Esophagus muscularis mucosa (tissue), 4 donors: ENCODE data around the gene KATNB1. TPM values are rescaled to one million over a fixed set of nuclear protein-coding genes. Genes with fewer than 3 reads are reported as not detected.
"Not testable (repeated sequence)": the region's sequence is repeated elsewhere in the genome, so short reads cannot be mapped to it uniquely, and the experiment has no call there.

Experiments
- DNase-seq: peaks from one replicate; pipeline ENCODE4 v3.0.0-alpha.2; 2017; ENCODE audit errors: extremely low spot score
- H3K27ac ChIP-seq, 4 donors: fragments of 200-600 bp; sonication (generic); replicated peaks in 1 of 4; 1 replicate in 3 of 4; 2 replicates in 1 of 4; pipeline ENCODE4 v1.5.1; 2016 to 2019; ENCODE audit warnings: mild to moderate bottlenecking in 1 of 4
- H3K27me3 ChIP-seq, 4 donors: fragments of 200-600 bp; sonication (generic); one replicate each; pipeline versions ENCODE4 v1.5.1 to v1.6.0; 2016 to 2019
- H3K36me3 ChIP-seq, 4 donors: fragments of 200-600 bp; sonication (generic); one replicate each; pipeline ENCODE4 v1.5.1; 2016 to 2019
- H3K4me1 ChIP-seq, 4 donors: fragments of 200-600 bp; sonication (generic); one replicate each; pipeline ENCODE4 v1.5.1; 2016 to 2019
- H3K4me3 ChIP-seq, 4 donors: fragments of 200-600 bp; sonication (generic); 1 replicate in 2 of 4; 2 replicates in 2 of 4; pipeline ENCODE4 v1.5.1; 2016 to 2019; ENCODE audit warnings: mild to moderate bottlenecking in 4 of 4, moderate library complexity in 1 of 4
- H3K9me3 ChIP-seq, 4 donors: fragments of 200-600 bp; sonication (generic); 1 replicate in 3 of 4; 2 replicates in 1 of 4; pipeline ENCODE4 v1.5.1; 2016 to 2019
- EP300 ChIP-seq: sonication (generic); formaldehyde crosslinking; IDR thresholded peaks from one replicate; pipeline ENCODE4 v1.6.1; 2017; ENCODE audit warnings: antibody characterized with exemption
- POLR2A ChIP-seq: fragments of 450-650 bp; IDR thresholded peaks from one replicate; pipeline ENCODE4 v1.6.1; 2017; ENCODE audit warnings: antibody characterized with exemption, moderate library complexity, mild to moderate bottlenecking, low read depth
- POLR2AphosphoS5 ChIP-seq, 2 donors: sonication (generic); formaldehyde crosslinking; IDR thresholded peaks; one replicate each; pipeline ENCODE4 v1.6.1; 2017; ENCODE audit warnings: antibody characterized with exemption in 2 of 2
- WGBS: methylation state at CpG from one replicate; pipeline ENCODE4 v1.1.5; 2018; 5-methylcytosine and 5-hydroxymethylcytosine counted together
- intact Hi-C: fragments of 100-400 bp; cut with DNase I; formaldehyde crosslinking; loops from one replicate; pipeline ENCODE4 v1.15.1; 2023
- total RNA-seq, 4 donors: library from RNA; depleted of rRNA; stranded (reverse); fragments of >200 nt; gene quantifications; one replicate each; pipeline versions ENCODE4 v1.1.0 to v1.2.1, GENCODE V29; 2016
- TF ChIP-seq, protein P1 (sequence below), 3 experiments: fragments of 200-600 bp in 2 of 3; fragments of 450-650 bp in 1 of 3; sonication (generic) in 2 of 3; IDR thresholded peaks; one replicate each; pipeline ENCODE4 v1.5.1; 2017 to 2019; ENCODE audit warnings: antibody characterized with exemption in 3 of 3, mild to moderate bottlenecking in 2 of 3, moderate library complexity in 1 of 3

The KATNB1 gene
- total RNA-seq, 4 donors from 2014 or later, result 10.4 to 16.9 (median 15.3) TPM

DNA sequence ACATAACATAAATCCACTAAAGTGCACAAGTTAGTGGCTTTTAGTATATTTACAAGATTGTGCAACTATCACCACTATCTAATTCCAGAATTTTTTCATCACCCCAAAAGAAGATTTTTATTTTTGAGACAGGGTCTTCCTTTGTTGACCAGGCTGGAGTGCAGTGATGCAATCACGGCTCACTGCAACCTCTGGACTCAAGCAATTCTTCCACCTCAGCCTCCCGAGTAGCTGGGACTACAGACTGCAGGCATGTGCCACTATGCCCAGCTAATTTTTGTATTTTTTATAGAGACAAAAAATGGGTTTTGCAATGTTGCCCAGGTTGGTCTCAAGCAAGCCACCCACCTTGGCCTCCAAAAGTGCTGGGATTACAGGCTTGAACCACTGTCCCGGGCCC is 25.9 kb upstream of the KATNB1 start:
- DNase-seq, result no peak
- H3K27ac ChIP-seq, result no peak overlapping the region
- intact Hi-C loops, result loop anchor here (10.0 kb wide), 1 partner anchor 135 kb away; no protein-coding TSS in a partner anchor
- 87% methylated on average over 3 of the region's 3 CpGs for WGBS
- no peaks in the 10 kb centered on the region for H3K27me3 ChIP-seq
- no peaks in the 10 kb centered on the region for H3K36me3 ChIP-seq
- H3K9me3 ChIP-seq, result no peaks in the 10 kb centered on the region
- H3K4me1 ChIP-seq, result no peaks in the 10 kb centered on the region
- H3K4me3 ChIP-seq, result no peak overlapping the region
- TF ChIP-seq POLR2AphosphoS5 (IDR thresholded peaks at IDR 0.05), result no peak
- TF ChIP-seq POLR2A, result no peak
- no peak for TF ChIP-seq EP300
- TF ChIP-seq, protein P1, sequence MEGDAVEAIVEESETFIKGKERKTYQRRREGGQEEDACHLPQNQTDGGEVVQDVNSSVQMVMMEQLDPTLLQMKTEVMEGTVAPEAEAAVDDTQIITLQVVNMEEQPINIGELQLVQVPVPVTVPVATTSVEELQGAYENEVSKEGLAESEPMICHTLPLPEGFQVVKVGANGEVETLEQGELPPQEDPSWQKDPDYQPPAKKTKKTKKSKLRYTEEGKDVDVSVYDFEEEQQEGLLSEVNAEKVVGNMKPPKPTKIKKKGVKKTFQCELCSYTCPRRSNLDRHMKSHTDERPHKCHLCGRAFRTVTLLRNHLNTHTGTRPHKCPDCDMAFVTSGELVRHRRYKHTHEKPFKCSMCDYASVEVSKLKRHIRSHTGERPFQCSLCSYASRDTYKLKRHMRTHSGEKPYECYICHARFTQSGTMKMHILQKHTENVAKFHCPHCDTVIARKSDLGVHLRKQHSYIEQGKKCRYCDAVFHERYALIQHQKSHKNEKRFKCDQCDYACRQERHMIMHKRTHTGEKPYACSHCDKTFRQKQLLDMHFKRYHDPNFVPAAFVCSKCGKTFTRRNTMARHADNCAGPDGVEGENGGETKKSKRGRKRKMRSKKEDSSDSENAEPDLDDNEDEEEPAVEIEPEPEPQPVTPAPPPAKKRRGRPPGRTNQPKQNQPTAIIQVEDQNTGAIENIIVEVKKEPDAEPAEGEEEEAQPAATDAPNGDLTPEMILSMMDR (IDR thresholded peaks at IDR 0.05), result no peak

DNA sequence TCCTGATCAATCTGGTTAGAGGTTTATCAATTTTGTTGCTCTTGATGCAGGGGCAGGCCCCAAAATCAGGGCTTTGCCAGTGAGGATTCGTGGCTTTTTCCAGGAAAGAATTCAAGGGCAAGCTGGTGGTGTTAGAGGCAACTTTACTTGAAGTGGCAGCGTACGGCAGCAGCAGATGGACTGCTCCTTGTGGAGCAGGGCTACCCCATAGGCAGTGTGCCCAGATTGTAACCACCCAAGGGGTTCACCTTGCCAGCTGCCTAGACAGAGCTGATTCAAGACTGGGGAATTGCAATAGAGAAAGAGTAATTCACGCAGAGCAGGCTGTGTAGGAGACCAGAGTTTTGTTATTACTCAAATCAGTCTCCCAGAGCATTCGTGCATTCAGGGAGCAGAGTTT is 24.2 kb upstream of the KATNB1 start:
- no peak overlapping the region for H3K27ac ChIP-seq
- 83% methylated on average over 5 of the region's 5 CpGs for WGBS

DNA sequence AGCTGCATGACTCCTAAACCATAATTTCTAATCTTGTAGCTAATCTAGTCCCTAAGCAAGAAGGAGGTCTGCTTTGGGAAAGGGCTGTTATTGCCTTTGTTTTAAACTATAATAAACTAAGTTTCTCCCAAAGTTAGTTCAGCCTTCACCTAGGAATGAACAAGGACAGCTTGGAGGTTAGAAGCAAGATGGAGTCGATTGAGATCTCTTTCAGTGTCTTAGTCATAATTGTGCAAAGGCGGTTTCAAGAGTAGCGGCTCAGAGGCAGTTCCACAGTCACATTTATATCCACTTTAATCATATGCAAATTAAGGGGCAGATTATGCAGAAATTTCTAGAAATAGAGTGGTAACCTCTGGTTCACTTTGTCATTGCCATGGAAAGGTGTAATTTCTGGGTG is 23.6 kb upstream of the KATNB1 start:
- intact Hi-C loops, result loop anchor here (10.0 kb wide), 1 partner anchor 137 kb away; no protein-coding TSS in a partner anchor
- 98% methylated on average over 3 of the region's 3 CpGs for WGBS
- TF ChIP-seq, protein P1 (IDR thresholded peaks at IDR 0.05), result no peak
- Histone ChIP-seq H3K27me3 (no peaks in the 10 kb centered on the region), H3K27ac (no peak overlapping the region), H3K4me1 (no peaks in the 10 kb centered on the region), H3K4me3 (no peak overlapping the region), H3K9me3 (no peaks in the 10 kb centered on the region), H3K36me3 (no peaks in the 10 kb centered on the region)
- no peak for DNase-seq

More for the DNA sequence above, 24.2 kb upstream of the KATNB1 start:
- intact Hi-C loops, result loop anchor here (10.0 kb wide), 1 partner anchor 137 kb away; no protein-coding TSS in a partner anchor
- no peaks in the 10 kb centered on the region for H3K4me1 ChIP-seq
- H3K4me3 ChIP-seq, result no peak overlapping the region
- no peak for DNase-seq
- no peaks in the 10 kb centered on the region for H3K36me3 ChIP-seq
- H3K27me3 ChIP-seq, result no peaks in the 10 kb centered on the region
- H3K9me3 ChIP-seq, result no peaks in the 10 kb centered on the region
- TF ChIP-seq EP300, result no peak

DNA sequence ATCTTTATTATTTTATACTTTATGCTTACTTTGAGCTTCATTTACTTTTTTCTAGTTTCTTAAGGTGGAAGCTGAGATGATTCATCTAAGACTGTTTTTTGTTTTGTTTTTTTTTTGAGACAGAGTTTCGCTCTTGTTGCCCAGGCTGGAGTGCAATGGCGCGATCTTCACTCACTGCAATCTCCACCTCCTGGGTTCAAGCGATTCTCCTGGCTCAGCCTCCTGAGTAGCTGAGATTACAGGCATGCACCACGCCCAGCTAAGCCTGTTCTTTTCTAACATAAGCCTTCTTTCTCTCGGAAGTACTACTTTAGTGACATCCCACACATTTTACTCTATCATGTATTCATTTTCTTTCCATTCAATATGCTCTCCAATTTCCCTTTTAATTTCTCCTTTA is 23.0 kb upstream of the KATNB1 start:
- intact Hi-C loops, result loop anchor here (10.0 kb wide), 1 partner anchor 138 kb away; no protein-coding TSS in a partner anchor
- H3K4me3 ChIP-seq, H3K4me1 ChIP-seq, DNase-seq, H3K36me3 ChIP-seq, H3K9me3 ChIP-seq, H3K27ac ChIP-seq, H3K27me3 ChIP-seq: not testable (repeated sequence)
- 80% methylated on average over 6 of the region's 6 CpGs for WGBS

DNA sequence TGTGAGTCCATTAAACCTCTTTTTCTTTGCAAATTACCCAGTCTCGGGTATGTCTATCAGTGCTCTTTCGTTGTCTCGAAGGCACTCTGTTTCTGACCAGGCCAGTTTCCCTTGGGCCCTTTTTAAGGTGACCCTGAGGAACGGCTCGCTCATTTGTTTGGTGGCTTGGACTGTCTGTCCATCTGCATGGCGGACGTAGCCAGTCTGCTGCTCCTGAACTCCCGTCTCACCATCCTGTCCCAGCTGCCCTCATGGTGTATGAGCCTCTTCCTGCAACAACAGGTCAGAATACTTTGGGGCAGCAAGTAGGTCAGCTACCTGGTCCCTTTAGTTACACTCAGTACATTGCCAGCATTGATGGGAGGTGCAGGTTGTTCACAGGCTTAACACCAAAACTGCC is 22.0 kb upstream of the KATNB1 start:
- no peaks in the 10 kb centered on the region for H3K4me1 ChIP-seq
- no peak for DNase-seq
- no peaks in the 10 kb centered on the region for H3K36me3 ChIP-seq
- 81% methylated on average over 8 of the region's 8 CpGs for WGBS
- H3K27me3 ChIP-seq, result peaks cover 0 to 10% (median 0%) of the 10 kb centered on the region in 4 donors
- H3K4me3 ChIP-seq, result no peak overlapping the region
- no peak for TF ChIP-seq EP300
- TF ChIP-seq, protein P1 (IDR thresholded peaks at IDR 0.05), result no peak
- TF ChIP-seq POLR2AphosphoS5 (IDR thresholded peaks at IDR 0.05), result no peak
- no peak for TF ChIP-seq POLR2A
- no peaks in the 10 kb centered on the region for H3K9me3 ChIP-seq
- intact Hi-C loops, result loop anchor here (10.0 kb wide), 1 partner anchor 139 kb away; no protein-coding TSS in a partner anchor
- H3K27ac ChIP-seq, result no peak overlapping the region

DNA sequence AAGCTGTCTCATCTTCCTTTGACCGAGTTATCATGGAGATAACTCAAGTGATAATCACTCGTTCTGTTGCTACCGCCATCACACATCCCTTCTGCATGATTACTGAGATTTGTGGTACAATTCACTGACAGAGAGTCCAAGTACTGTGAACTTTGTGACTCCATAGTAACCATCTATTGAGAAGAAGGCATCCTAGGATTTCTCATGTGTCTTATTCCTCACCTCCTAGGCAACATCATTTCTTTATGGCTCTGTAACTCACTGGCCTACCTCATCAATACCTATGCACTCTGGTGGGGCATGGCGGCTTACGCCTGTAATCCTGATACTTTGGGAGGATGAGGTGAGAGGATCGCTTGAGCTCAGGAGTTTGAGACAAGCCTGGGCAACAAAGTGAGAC is 21.5 kb upstream of the KATNB1 start:
- DNase-seq, result no peak
- no peaks in the 10 kb centered on the region for H3K4me1 ChIP-seq
- H3K27me3 ChIP-seq, result peaks cover 0 to 14% (median 0%) of the 10 kb centered on the region in 4 donors
- H3K36me3 ChIP-seq, result no peaks in the 10 kb centered on the region
- WGBS, result 90% methylated on average over 6 of the region's 6 CpGs
- TF ChIP-seq, protein P1 (IDR thresholded peaks at IDR 0.05), result no peak
- TF ChIP-seq POLR2A (no peak), POLR2AphosphoS5 (IDR thresholded peaks at IDR 0.05) (no peak), EP300 (no peak)
- no peak overlapping the region for H3K4me3 ChIP-seq
- intact Hi-C loops, result loop anchor here (10.0 kb wide), 1 partner anchor 139 kb away; no protein-coding TSS in a partner anchor
- no peak overlapping the region for H3K27ac ChIP-seq
- no peaks in the 10 kb centered on the region for H3K9me3 ChIP-seq
